WTC11 (cell line): ENCODE measurements around the gene CEACAM16. TPM values are rescaled to one million over a fixed set of nuclear protein-coding genes. Genes with fewer than 3 reads are reported as not detected.

Experiments used
- ATAC-seq: fragments of 200-7000 bp; cut with Tn5 transposase; 2 replicates; pipeline ENCODE4 v1.10.0; 2021; ENCODE audit warnings: mild to moderate bottlenecking, moderate library complexity
- CTCF ChIA-PET: fragments of 300-600 bp; sonication (Branson Sonifier 250); formaldehyde crosslinking; loops from one replicate; lab custom pipeline; 2021; ENCODE audit warnings: antibody characterized with exemption; lab: Charles Lee
- POLR2A ChIA-PET: fragments of 350-600 bp; sonication (Branson Sonifier 250); formaldehyde crosslinking; loops from one replicate; lab custom pipeline; 2021; ENCODE audit warnings: antibody characterized with exemption; lab: Charles Lee
- DNase-seq: peaks from one replicate; pipeline ENCODE4 v3.0.0; 2021; ENCODE audit warnings: low spot score
- H3K27ac Mint-ChIP-seq: 2 replicates; pipeline ENCODE4 v1.8.0; 2021; ENCODE audit warnings: mixed read lengths
- H3K27me3 Mint-ChIP-seq: 2 replicates; pipeline ENCODE4 v1.8.0; 2021; ENCODE audit warnings: low read depth, mild to moderate bottlenecking, moderate library complexity, mixed read lengths
- H3K36me3 Mint-ChIP-seq: 2 replicates; pipeline ENCODE4 v1.8.0; 2021; ENCODE audit warnings: mixed read lengths
- H3K4me1 Mint-ChIP-seq: 2 replicates; pipeline ENCODE4 v1.8.0; 2022; ENCODE audit warnings: mixed read lengths
- H3K4me3 Mint-ChIP-seq: 2 replicates; pipeline ENCODE4 v1.8.0; 2021; ENCODE audit warnings: mild to moderate bottlenecking, moderate library complexity, mixed read lengths
- H3K9me3 Mint-ChIP-seq: 2 replicates; pipeline ENCODE4 v1.8.0; 2021; ENCODE audit warnings: mixed read lengths
- ATF3 ChIP-seq: sonication (generic); formaldehyde crosslinking; conservative IDR thresholded peaks from 2 replicates; pipeline ENCODE4 v1.8.1; 2022; ENCODE audit warnings: mild to moderate bottlenecking, missing genetic modification reagents
- CTCF ChIP-seq: fragments of 200-600 bp; IDR thresholded peaks from 2 replicates; pipeline ENCODE4 v1.8.0; 2022; ENCODE audit warnings: antibody characterized with exemption
- FOXJ3 ChIP-seq: sonication (generic); formaldehyde crosslinking; IDR thresholded peaks from 2 replicates; pipeline ENCODE4 v1.9.0; 2021; ENCODE audit warnings: missing genetic modification reagents, mild to moderate bottlenecking, borderline replicate concordance
- GTF2I ChIP-seq: fragments of 250-450 bp; sonication (Bioruptor Pico); conservative IDR thresholded peaks from 2 replicates; pipeline ENCODE4 v1.4.0; 2021; ENCODE audit warnings: mild to moderate bottlenecking
- HMGA2 ChIP-seq: fragments of 250-450 bp; sonication (Bioruptor Pico); IDR thresholded peaks from 2 replicates; pipeline ENCODE4 v1.4.0; 2021; ENCODE audit warnings: mild to moderate bottlenecking, moderate library complexity
- MYBL2 ChIP-seq: sonication (generic); formaldehyde crosslinking; IDR thresholded peaks from 2 replicates; pipeline ENCODE4 v1.8.1; 2023; ENCODE audit warnings: mild to moderate bottlenecking, moderate library complexity, missing genetic modification reagents
- NFYB ChIP-seq: sonication (generic); formaldehyde crosslinking; conservative IDR thresholded peaks from 2 replicates; pipeline ENCODE4 v1.8.0; 2022; ENCODE audit warnings: low read depth, missing genetic modification reagents
- NR1H2 ChIP-seq: sonication (generic); formaldehyde crosslinking; IDR thresholded peaks from 2 replicates; pipeline ENCODE4 v1.9.0; 2021; ENCODE audit warnings: mild to moderate bottlenecking, moderate library complexity, missing genetic modification reagents
- OVOL2 ChIP-seq: fragments of 250-450 bp; sonication (Bioruptor Pico); IDR thresholded peaks from 2 replicates; pipeline ENCODE4 v1.9.0; 2021; ENCODE audit warnings: mild to moderate bottlenecking, borderline replicate concordance
- RELA ChIP-seq: sonication (generic); formaldehyde crosslinking; IDR thresholded peaks from 2 replicates; pipeline ENCODE4 v1.8.1; 2022; ENCODE audit warnings: missing genetic modification reagents, mild to moderate bottlenecking, borderline replicate concordance
- TCF7 ChIP-seq: sonication (generic); formaldehyde crosslinking; IDR thresholded peaks from 2 replicates; pipeline ENCODE4 v1.8.0; 2022; ENCODE audit warnings: mild to moderate bottlenecking, low read depth, missing genetic modification reagents, moderate library complexity
- ZNF317 ChIP-seq: sonication (generic); formaldehyde crosslinking; IDR thresholded peaks from 2 replicates; pipeline ENCODE4 v1.8.1; 2023; ENCODE audit warnings: low read depth, mild to moderate bottlenecking, moderate library complexity, missing genetic modification reagents, borderline replicate concordance
- ZNF425 ChIP-seq: fragments of 250-450 bp; sonication (Bioruptor Pico); conservative IDR thresholded peaks from 2 replicates; pipeline ENCODE4 v1.9.0; 2021; ENCODE audit warnings: mild to moderate bottlenecking
- ZNF512 ChIP-seq: sonication (generic); formaldehyde crosslinking; IDR thresholded peaks from 2 replicates; pipeline ENCODE4 v1.8.1; 2022; ENCODE audit warnings: missing genetic modification reagents, borderline replicate concordance
- total RNA-seq: library from RNA; stranded (reverse); gene quantifications from 3 replicates; pipeline ENCODE4 v1.2.3, GENCODE V29; 2021

The CEACAM16 gene
- total RNA-seq, 1 experiment from 2014 or later: not detected

- ChIA-PET POLR2A (no interaction called here), CTCF (interaction anchor here (1.5 to 1.6 kb wide), 2 partner anchors 21 to 26 kb away, joined by 6 to 8 read pairs; no protein-coding TSS in a partner anchor)
Measured at GRCh38 chr19:44749994-44750393, 51.0 kb downstream of the CEACAM16 start.

GRCh38 chr19:44752123-44752815 is 53.3 kb downstream of the CEACAM16 start:
- DNase-seq: no peak
- Mint-ChIP-seq H3K27ac (no peak overlapping the region), H3K36me3 (no peaks in the 10 kb centered on the region), H3K9me3 (no peaks in the 10 kb centered on the region), H3K4me3 (peak overlapping the region; percentile 71)
- no peak for ATAC-seq
- POLR2A ChIA-PET: interaction anchor here (0.8 to 2.1 kb wide), 2 partner anchors 16 to 18 kb away, joined by 3 to 4 read pairs; no protein-coding TSS in a partner anchor
- no peak for TF ChIP-seq FOXJ3
- no peak for TF ChIP-seq MYBL2 (CRISPR knock-in tag)
- no peak for TF ChIP-seq ATF3 (CRISPR knock-in tag)
- TF ChIP-seq NFYB (CRISPR knock-in tag): no peak
- TF ChIP-seq, all 79 proteins: peak for 0
- CTCF ChIA-PET: interaction anchor here (0.6 to 5.3 kb wide), 6 partner anchors 19 to 64 kb away, joined by 3 to 54 read pairs (median 6); no protein-coding TSS in a partner anchor
- Mint-ChIP-seq H3K4me1 (peaks cover 29% of the 10 kb centered on the region), H3K27me3 (peaks cover 85% of the 10 kb centered on the region)

More at GRCh38 chr19:44749994-44750393, 51.0 kb downstream of the CEACAM16 start:
- DNase-seq (no peak), ATAC-seq (no peak)
- H3K4me1 Mint-ChIP-seq: peaks cover 22% of the 10 kb centered on the region
- H3K36me3 Mint-ChIP-seq: no peaks in the 10 kb centered on the region
- no peak overlapping the region; the same call in 1 of the 2 replicates for H3K4me3 Mint-ChIP-seq
- H3K27me3 Mint-ChIP-seq: peaks cover 85% of the 10 kb centered on the region
- TF ChIP-seq GTF2I: no peak
- TF ChIP-seq CTCF: no peak
- no peak for TF ChIP-seq RELA (CRISPR knock-in tag)
- TF ChIP-seq ZNF425: no peak
- TF ChIP-seq TCF7 (CRISPR knock-in tag): no peak
- no peak for TF ChIP-seq HMGA2 (CRISPR knock-in tag)
- TF ChIP-seq OVOL2 (CRISPR knock-in tag): no peak
- no peak for TF ChIP-seq ZNF317 (CRISPR knock-in tag)
- no peak for TF ChIP-seq NR1H2 (CRISPR knock-in tag)
- no peak for TF ChIP-seq ZNF512 (CRISPR knock-in tag)
- H3K27ac Mint-ChIP-seq: no peak overlapping the region
- H3K9me3 Mint-ChIP-seq: no peaks in the 10 kb centered on the region
